Large intestine (tissue), 3 donors: ENCODE data around the gene TMCC3. TPM values are rescaled to one million over a fixed set of nuclear protein-coding genes. Genes with fewer than 3 reads are reported as not detected.
"Not testable (repeated sequence)": the region's sequence is repeated elsewhere in the genome, so short reads cannot be mapped to it uniquely, and the experiment has no call there.

Source experiments
- DNase-seq, 2 donors: peaks; one replicate each; pipeline versions ENCODE4 v3.0.0 to v3.0.0-alpha.2; 2013
- H3K27ac ChIP-seq: one replicate; pipeline ENCODE4 v1.5.1; 2013; ENCODE audit warnings: low read length
- H3K27me3 ChIP-seq: 2 replicates; pipeline ENCODE4 v1.6.1; 2013; ENCODE audit warnings: low read length; ENCODE audit not compliant: control insufficient read depth, insufficient read depth
- H3K36me3 ChIP-seq: 2 replicates; pipeline ENCODE4 v1.6.1; 2013; ENCODE audit warnings: low read length; ENCODE audit not compliant: control insufficient read depth, insufficient read depth
- H3K4me1 ChIP-seq: one replicate; pipeline ENCODE4 v1.6.1; 2013; ENCODE audit warnings: low read length; ENCODE audit not compliant: control insufficient read depth, insufficient read depth
- H3K4me3 ChIP-seq: one replicate; pipeline ENCODE4 v1.5.1; 2013; ENCODE audit warnings: low read length
- H3K9me3 ChIP-seq: one replicate; pipeline ENCODE4 v1.6.1; 2013; ENCODE audit warnings: mild to moderate bottlenecking, low read depth, low read length, moderate library complexity; ENCODE audit not compliant: control insufficient read depth
- WGBS: methylation state at CpG from one replicate; pipeline ENCODE4 v1.1.5; 2013; ENCODE audit warnings: low lambda C conversion rate; ENCODE audit not compliant: insufficient coverage; 5-methylcytosine and 5-hydroxymethylcytosine counted together
- polyA plus RNA-seq: library from polyadenylated mRNA; unstranded; fragments of 120-200 nt; gene quantifications from one replicate; pipeline ENCODE4 v1.2.1, GENCODE V29; 2013

Gene TMCC3
- polyA plus RNA-seq, 1 donor = 24.3 TPM

- Histone ChIP-seq H3K4me1 (no peaks in the 10 kb centered on the region), H3K36me3 (no peaks in the 10 kb centered on the region), H3K4me3 (no peak overlapping the region), H3K27ac (no peak overlapping the region), H3K27me3 (no peaks in the 10 kb centered on the region), H3K9me3 (no peaks in the 10 kb centered on the region)
- WGBS = 80% methylated on average over 2 of the region's 7 CpGs
- DNase-seq = peak in 1 of 2 donors; percentile 21
Measured at GRCh38 chr12:94603434-94604365, 46.7 kb downstream of the TMCC3 start.

GRCh38 chr12:94602024-94602423, 48.3 kb downstream of the TMCC3 start:
- H3K27ac ChIP-seq = no peak overlapping the region
- no peaks in the 10 kb centered on the region for H3K36me3 ChIP-seq
- DNase-seq = no peak
- H3K4me3 ChIP-seq = no peak overlapping the region
- H3K4me1 ChIP-seq = no peaks in the 10 kb centered on the region
- WGBS = 100% methylated on average over 1 of the region's 4 CpGs
- H3K9me3 ChIP-seq = no peaks in the 10 kb centered on the region
- H3K27me3 ChIP-seq = no peaks in the 10 kb centered on the region

GRCh38 chr12:94601307-94601706, 49.0 kb downstream of the TMCC3 start:
- WGBS = no CpG with 5 or more reads among the region's 5 CpGs
- H3K4me3 ChIP-seq = not testable (repeated sequence)

GRCh38 chr12:94599189-94599588, 51.2 kb downstream of the TMCC3 start:
- H3K4me3 ChIP-seq = no peak overlapping the region
- DNase-seq = no peak
- H3K36me3 ChIP-seq = no peaks in the 10 kb centered on the region
- no CpG with 5 or more reads among the region's 4 CpGs for WGBS
- no peaks in the 10 kb centered on the region for H3K9me3 ChIP-seq
- no peaks in the 10 kb centered on the region for H3K4me1 ChIP-seq
- H3K27me3 ChIP-seq = no peaks in the 10 kb centered on the region
- H3K27ac ChIP-seq = no peak overlapping the region

More at GRCh38 chr12:94601307-94601706, 49.0 kb downstream of the TMCC3 start:
- H3K9me3 ChIP-seq, H3K36me3 ChIP-seq, H3K27ac ChIP-seq, H3K27me3 ChIP-seq, H3K4me1 ChIP-seq, DNase-seq: not testable (repeated sequence)

DNA sequence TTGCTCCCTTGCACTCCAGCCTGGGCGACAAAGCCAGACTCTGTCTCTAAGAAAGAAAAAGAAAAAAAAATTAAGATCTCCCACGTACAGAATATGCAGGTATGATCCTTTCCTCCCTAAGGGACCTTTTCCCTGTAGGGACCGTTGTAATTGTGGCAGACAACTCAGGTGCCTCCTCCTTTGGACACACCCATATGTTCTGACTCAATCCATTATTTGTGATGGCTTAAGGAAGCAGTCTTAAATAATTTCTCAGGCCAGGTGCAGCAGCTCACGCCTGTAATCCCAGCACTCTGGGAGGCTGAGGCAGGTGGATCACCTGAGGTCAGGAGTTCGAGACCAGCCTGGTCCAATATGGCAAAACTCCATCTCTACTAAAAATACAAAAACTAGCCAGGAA, 53.1 kb downstream of the TMCC3 start:
- no CpG with 5 or more reads among the region's 5 CpGs for WGBS
- Histone ChIP-seq H3K4me1 (no peaks in the 10 kb centered on the region), H3K27me3 (no peaks in the 10 kb centered on the region), H3K27ac (no peak overlapping the region), H3K9me3 (no peaks in the 10 kb centered on the region), H3K4me3 (no peak overlapping the region), H3K36me3 (no peaks in the 10 kb centered on the region)
- DNase-seq = peak in 1 of 2 donors; percentile 24

DNA sequence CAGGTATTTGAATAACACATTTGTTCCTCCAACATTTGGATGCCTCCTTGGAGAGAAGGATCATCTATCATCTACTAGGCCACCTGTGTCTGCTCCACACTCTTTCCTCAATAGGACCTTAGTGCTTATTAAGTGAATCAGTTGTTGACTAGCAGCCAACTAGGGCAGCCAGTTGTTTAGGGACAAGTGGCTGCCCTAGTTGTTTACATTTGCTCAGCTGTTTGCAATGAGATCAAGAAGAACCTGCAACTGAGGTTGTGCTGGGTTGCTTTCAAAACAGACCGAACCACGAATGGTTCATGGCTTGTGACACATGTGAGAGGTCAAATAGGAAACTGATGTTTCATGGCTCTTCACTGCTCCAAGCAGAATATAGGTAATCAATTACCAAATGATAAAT, 53.8 kb downstream of the TMCC3 start:
- H3K27me3 ChIP-seq = no peaks in the 10 kb centered on the region
- no CpG with 5 or more reads among the region's 2 CpGs for WGBS
- DNase-seq = no peak
- no peaks in the 10 kb centered on the region for H3K4me1 ChIP-seq
- H3K27ac ChIP-seq = no peak overlapping the region
- no peaks in the 10 kb centered on the region for H3K9me3 ChIP-seq
- H3K36me3 ChIP-seq = no peaks in the 10 kb centered on the region
- no peak overlapping the region for H3K4me3 ChIP-seq

GRCh38 chr12:94595152-94595551, 55.2 kb downstream of the TMCC3 start:
- H3K27ac ChIP-seq = no peak overlapping the region
- H3K9me3 ChIP-seq = no peaks in the 10 kb centered on the region
- H3K4me3 ChIP-seq = no peak overlapping the region
- H3K36me3 ChIP-seq = no peaks in the 10 kb centered on the region
- no peaks in the 10 kb centered on the region for H3K4me1 ChIP-seq
- no peak for DNase-seq
- no peaks in the 10 kb centered on the region for H3K27me3 ChIP-seq
- 83% methylated on average over 1 of the region's 3 CpGs for WGBS

GRCh38 chr12:94594443-94594825, 55.9 kb downstream of the TMCC3 start:
- no peak overlapping the region for H3K4me3 ChIP-seq
- no peak for DNase-seq

GRCh38 chr12:94593822-94594442, 56.4 kb downstream of the TMCC3 start:
- Histone ChIP-seq H3K27ac (no peak overlapping the region), H3K36me3 (no peaks in the 10 kb centered on the region), H3K4me1 (no peaks in the 10 kb centered on the region), H3K4me3 (no peak overlapping the region), H3K27me3 (no peaks in the 10 kb centered on the region), H3K9me3 (no peaks in the 10 kb centered on the region)
- 81% methylated on average over 2 of the region's 4 CpGs for WGBS
- DNase-seq = no peak

More at GRCh38 chr12:94594443-94594825, 55.9 kb downstream of the TMCC3 start:
- Histone ChIP-seq H3K36me3 (no peaks in the 10 kb centered on the region), H3K9me3 (no peaks in the 10 kb centered on the region), H3K27ac (no peak overlapping the region), H3K4me1 (no peaks in the 10 kb centered on the region), H3K27me3 (no peaks in the 10 kb centered on the region)
- WGBS = no CpG with 5 or more reads among the region's 3 CpGs

DNA sequence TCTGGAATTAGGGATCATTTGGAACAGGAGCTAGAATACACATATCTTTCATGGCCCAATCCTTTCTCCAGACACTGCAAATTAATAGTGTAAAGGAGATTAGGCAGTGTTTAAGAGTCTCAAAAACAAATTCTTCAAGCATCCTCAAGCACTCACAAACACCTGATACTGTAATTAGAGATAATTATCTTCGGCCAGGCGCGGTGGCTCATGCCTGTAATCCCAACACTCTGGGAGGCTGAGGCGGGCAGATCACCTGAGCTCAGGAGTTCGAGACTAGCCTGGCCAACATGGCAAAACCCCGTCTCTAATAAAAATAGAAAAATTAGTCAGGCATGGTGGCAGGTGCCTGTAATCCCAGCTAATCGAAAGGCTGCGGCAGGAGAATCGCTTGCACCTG, 57.6 kb downstream of the TMCC3 start:
- not testable (repeated sequence) for H3K4me3 ChIP-seq, H3K36me3 ChIP-seq, H3K9me3 ChIP-seq, H3K27me3 ChIP-seq, H3K27ac ChIP-seq, H3K4me1 ChIP-seq, DNase-seq
- WGBS = no CpG with 5 or more reads among the region's 9 CpGs
